Caki2 (cell line): Measurements from ENCODE around the gene MRPS23. TPM values are rescaled to one million over a fixed set of nuclear protein-coding genes. Genes with fewer than 3 reads are reported as not detected.

Source experiments
- DNase-seq: peaks from one replicate; pipeline ENCODE4 v3.0.0-alpha.2; 2015; ENCODE audit warnings: low read depth
- in situ Hi-C: cut with HindIII; loops from 2 replicates; pipeline ENCODE4 v1.10.0; 2016; ENCODE audit warnings: low sequenced_read_pairs, low pct_unique_long_range_greater_than_20kb, mixed read lengths
- total RNA-seq: library from RNA; depleted of rRNA; stranded (reverse); fragments of >200 nt; shearing (Covaris generic); gene quantifications from 2 replicates; pipeline ENCODE4 v1.2.3, GENCODE V29; 2014; ENCODE audit warnings: low replicate concordance

Gene MRPS23
- total RNA-seq, 1 experiment from 2014 or later, result 71.5 TPM

- in situ Hi-C loops, result no loop called here
- DNase-seq, result no peak
These were observed 30.0 kb downstream of the MRPS23 start for GRCh38 chr17:57819867-57820266.

GRCh38 chr17:57819285-57819684 is 30.6 kb downstream of the MRPS23 start:
- peak; percentile 50 for DNase-seq
- in situ Hi-C loops, result no loop called here

DNA sequence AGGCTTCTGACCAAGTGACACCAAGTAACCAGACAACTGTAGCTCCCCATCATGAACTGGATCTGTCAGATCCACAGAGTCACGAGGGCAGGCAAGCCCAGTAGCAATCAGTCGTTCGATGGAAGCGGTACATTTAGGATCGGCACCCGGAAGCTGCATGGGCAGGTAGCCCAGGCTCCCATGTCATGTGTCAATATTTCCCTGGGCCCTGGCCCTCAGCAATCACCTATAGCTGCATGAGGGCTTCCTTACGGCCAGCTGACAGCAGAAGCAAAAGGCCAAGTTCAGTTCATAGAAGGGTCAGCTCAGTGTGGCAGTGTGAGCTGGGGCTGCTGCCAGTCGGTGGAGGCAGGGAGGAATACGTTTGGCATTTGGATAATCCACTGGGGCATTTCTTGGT is 31.8 kb downstream of the MRPS23 start:
- no peak for DNase-seq
- in situ Hi-C loops, result no loop called here

GRCh38 chr17:57817299-57817698 is 32.5 kb downstream of the MRPS23 start:
- in situ Hi-C loops, result no loop called here
- no peak for DNase-seq

GRCh38 chr17:57814421-57814820 is 35.4 kb downstream of the MRPS23 start:
- in situ Hi-C loops, result no loop called here
- no peak for DNase-seq

GRCh38 chr17:57811638-57812280 is 38.1 kb downstream of the MRPS23 start:
- in situ Hi-C loops, result no loop called here
- DNase-seq, result no peak

GRCh38 chr17:57810721-57811637 is 38.9 kb downstream of the MRPS23 start:
- no peak for DNase-seq
- in situ Hi-C loops, result no loop called here

DNA sequence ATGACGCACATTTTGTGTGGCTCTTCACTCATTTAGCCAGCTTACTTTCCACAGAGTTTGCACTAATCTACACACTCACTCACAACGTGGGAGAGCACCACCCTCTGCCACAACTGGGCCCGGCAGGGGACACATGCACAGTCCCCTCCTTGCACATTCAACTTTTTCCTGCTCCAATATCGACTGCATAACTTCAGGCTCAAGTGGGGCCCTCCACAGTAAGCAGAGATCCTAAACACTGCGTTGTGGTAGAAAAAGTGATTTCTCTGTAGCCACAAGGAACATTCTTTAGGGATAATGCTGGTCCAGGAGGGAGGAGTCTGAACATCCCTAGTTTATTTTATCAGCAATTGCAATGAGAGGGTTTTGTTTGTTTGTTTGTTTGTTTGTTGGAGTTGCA is 40.0 kb downstream of the MRPS23 start:
- in situ Hi-C loops, result no loop called here
- no peak for DNase-seq

GRCh38 chr17:57808882-57809281 is 41.0 kb downstream of the MRPS23 start:
- no peak for DNase-seq
- in situ Hi-C loops, result no loop called here

- no peak for DNase-seq
- in situ Hi-C loops, result no loop called here
These were observed 43.5 kb downstream of the MRPS23 start for GRCh38 chr17:57806167-57806830.

GRCh38 chr17:57803021-57803420 is 46.8 kb downstream of the MRPS23 start:
- no peak for DNase-seq
- in situ Hi-C loops, result no loop called here

- no peak for DNase-seq
- in situ Hi-C loops, result no loop called here
These were observed 48.7 kb downstream of the MRPS23 start for GRCh38 chr17:57801044-57801711.

DNA sequence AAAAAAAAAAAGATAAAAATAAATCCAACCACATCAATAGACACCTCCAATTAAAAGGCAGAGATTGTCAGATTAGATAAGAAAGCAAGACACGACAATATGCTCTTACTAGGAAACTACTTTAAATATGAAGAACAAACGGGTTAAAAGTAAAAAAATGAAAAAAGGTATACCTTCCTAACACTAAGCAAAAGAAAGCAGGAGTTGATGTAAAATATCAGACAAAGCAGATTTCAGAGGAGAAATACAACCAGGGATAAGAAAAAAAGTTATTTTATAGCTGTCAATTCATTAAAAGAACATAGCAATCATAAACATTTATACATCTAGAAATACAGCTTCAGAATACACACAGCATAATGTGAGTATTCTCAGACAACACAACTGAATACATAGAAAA is 55.0 kb downstream of the MRPS23 start:
- no peak for DNase-seq
- in situ Hi-C loops, result no loop called here

DNA sequence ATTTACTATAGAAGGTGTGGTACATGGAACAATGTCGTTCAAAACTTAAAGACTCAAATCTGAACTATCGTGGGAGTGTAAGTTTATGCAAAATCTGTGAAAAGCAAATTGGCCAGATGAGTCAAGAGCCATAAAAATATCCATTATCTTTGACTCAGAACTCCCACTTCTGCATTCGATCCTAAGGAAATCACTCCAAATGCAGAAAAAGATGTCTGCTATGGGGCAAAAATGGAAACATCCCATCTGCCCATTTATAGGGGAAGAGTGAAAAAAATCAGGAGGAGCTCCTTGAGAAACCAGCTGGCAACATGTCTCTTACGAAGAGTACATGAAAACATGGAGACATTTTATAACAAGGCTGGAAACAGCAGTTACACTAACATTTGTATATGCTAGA is 61.1 kb downstream of the MRPS23 start:
- no peak for DNase-seq
- in situ Hi-C loops, result no loop called here

DNA sequence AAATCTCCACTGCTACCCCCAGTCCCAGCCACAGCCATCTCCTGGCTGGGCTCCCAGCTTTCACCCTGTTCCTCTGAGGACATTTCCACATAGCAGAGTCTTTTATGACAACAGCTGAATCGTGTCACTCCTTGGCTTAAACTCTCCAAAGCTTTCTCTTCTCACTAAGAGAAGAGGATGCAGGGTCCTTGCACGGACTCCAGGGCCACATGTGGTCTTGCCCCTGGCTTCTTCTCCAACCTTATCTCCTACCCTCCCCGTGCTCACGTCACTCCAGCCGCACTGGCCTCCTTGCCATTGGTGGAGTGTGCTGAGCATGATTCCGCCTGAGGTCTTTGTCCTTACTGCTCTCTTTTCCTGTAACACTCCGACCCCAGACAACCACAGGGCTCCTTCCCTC is 64.8 kb downstream of the MRPS23 start:
- in situ Hi-C loops, result no loop called here
- DNase-seq, result no peak
